Bone marrow (tissue), 2 donors: Measurements from ENCODE around the gene NT5DC3.

ENCODE experiments used
- DNase-seq, 2 donors: peaks; one replicate each; lab custom pipeline; 2025; lab: John Stamatoyannopoulos, UW

Gene NT5DC3

GRCh38 chr12:103833095-103833775 is 7.8 kb downstream of the NT5DC3 start:
- DNase-seq: no peak

GRCh38 chr12:103832048-103832997 is 8.7 kb downstream of the NT5DC3 start:
- no peak for DNase-seq

GRCh38 chr12:103830730-103831320 is 10.2 kb downstream of the NT5DC3 start:
- DNase-seq: no peak

- no peak for DNase-seq
Measured at GRCh38 chr12:103830025-103830725, 10.9 kb downstream of the NT5DC3 start.

- DNase-seq: no peak
Measured at GRCh38 chr12:103829092-103829491, 11.9 kb downstream of the NT5DC3 start.

- DNase-seq: no peak
Measured at GRCh38 chr12:103827911-103828391, 13.1 kb downstream of the NT5DC3 start.

- no peak for DNase-seq
Measured at GRCh38 chr12:103824845-103825244, 16.2 kb downstream of the NT5DC3 start.

GRCh38 chr12:103824290-103824689 is 16.7 kb downstream of the NT5DC3 start:
- DNase-seq: no peak

- DNase-seq: no peak
Measured at GRCh38 chr12:103823871-103824270, 17.2 kb downstream of the NT5DC3 start.

- DNase-seq: no peak
Measured at GRCh38 chr12:103821773-103822172, 19.3 kb downstream of the NT5DC3 start.

- DNase-seq: no peak
Measured at GRCh38 chr12:103820881-103821489, 20.0 kb downstream of the NT5DC3 start.

GRCh38 chr12:103820361-103820760 is 20.7 kb downstream of the NT5DC3 start:
- DNase-seq: no peak

GRCh38 chr12:103819892-103820291 is 21.1 kb downstream of the NT5DC3 start:
- DNase-seq: no peak

- DNase-seq: no peak
Measured at GRCh38 chr12:103819312-103819711, 21.7 kb downstream of the NT5DC3 start.

- no peak for DNase-seq
Measured at GRCh38 chr12:103817791-103818190, 23.2 kb downstream of the NT5DC3 start.

GRCh38 chr12:103816663-103817062 is 24.4 kb downstream of the NT5DC3 start:
- no peak for DNase-seq

GRCh38 chr12:103814436-103814835 is 26.6 kb downstream of the NT5DC3 start:
- DNase-seq: no peak

- no peak for DNase-seq
Measured at GRCh38 chr12:103813949-103814348, 27.1 kb downstream of the NT5DC3 start.

GRCh38 chr12:103813426-103813825 is 27.6 kb downstream of the NT5DC3 start:
- no peak for DNase-seq

- no peak for DNase-seq
Measured at GRCh38 chr12:103812789-103813188, 28.2 kb downstream of the NT5DC3 start.

GRCh38 chr12:103811791-103812190 is 29.2 kb downstream of the NT5DC3 start:
- no peak for DNase-seq

GRCh38 chr12:103810111-103810510 is 30.9 kb downstream of the NT5DC3 start:
- no peak for DNase-seq
